GM12873 (cell line): Measurements from ENCODE around the gene FBXL7.

Source experiments
- CTCF ChIP-seq: IDR thresholded peaks from 2 replicates; pipeline ENCODE4 v1.5.1; 2012; ENCODE audit warnings: low read depth, mild to moderate bottlenecking, moderate library complexity, low read length, control low read depth; ENCODE audit not compliant: insufficient read depth; ENCODE audit errors: missing control alignments

FBXL7 gene

DNA sequence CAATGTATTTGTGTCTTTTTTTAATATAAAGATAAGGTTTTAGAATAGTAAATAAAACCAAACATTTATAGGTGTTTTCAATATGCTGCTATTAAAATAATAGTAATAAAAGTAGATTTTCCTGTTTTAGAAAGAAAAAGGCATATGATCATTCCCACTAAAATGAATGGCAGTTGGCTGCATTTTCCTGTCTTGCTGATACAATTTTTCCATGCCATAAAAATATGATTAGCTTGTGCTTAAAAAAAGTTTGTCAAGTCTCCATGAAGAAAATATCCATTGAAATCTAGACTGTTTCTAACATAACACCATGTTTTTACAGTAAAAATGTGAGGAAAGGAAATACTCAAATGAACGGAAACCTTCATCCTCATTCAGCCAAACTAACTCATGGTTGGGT, 65.0 kb downstream of the FBXL7 start:
- no peak for TF ChIP-seq CTCF

DNA sequence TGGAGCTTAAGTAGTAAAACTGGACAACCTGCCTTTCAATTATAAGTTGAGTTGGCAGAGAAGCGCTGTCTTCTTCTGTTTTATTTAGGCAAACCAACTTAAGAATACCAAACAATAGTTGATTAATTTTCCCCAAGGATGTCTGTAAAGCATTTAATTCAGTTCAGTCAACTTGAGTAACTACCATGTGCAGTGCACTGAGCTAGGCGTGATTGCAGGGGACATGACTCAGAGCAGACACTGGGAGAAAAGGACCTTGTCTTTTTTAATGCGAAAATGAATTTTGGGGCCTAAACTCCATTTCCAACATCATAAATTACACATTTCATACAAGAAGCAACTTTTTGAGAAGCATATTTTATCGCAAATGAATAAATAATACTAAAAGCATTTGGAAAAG, 66.3 kb downstream of the FBXL7 start:
- TF ChIP-seq CTCF = no peak

DNA sequence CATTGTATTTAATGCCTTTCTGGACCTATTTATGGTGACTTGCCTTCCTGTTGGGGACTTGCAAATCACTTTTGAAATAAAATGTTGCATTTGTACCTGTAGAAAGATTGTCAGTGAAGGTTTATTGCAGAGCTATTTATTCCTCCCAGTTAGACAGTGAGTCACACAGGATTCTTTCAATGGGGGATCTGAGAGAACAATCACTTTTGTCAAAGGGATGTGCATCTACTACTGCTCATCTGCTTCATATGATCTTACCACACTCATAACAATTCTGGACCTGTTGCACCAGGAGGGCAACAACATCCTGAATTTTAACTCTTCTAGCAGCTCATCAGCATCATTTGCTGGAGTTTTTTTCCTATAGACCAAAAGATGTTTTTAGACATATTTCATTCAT, 66.8 kb downstream of the FBXL7 start:
- TF ChIP-seq CTCF = no peak

DNA sequence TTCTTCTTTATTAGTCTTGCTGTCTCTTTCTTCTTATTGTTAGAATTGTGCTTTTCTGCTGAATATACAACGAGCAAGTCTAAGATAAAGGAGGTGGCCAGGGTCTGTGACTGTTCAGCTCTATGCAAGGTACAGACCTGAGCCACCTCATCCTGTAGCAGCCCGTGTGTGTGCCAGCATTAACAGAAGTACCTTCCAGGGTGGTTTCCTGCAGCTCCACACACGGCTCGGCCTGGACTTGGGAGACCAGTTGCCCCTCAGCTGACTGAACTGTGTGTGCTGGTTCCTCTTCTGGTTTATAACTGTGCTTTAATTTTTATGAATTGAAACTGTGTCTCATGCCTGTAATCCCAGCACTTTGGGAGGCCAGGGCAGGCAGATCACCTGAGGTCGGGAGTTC, 70.5 kb downstream of the FBXL7 start:
- no peak for TF ChIP-seq CTCF

GRCh38 chr5:15571081-15571480, 71.1 kb downstream of the FBXL7 start:
- TF ChIP-seq CTCF = no peak

GRCh38 chr5:15571618-15572017, 71.6 kb downstream of the FBXL7 start:
- TF ChIP-seq CTCF = no peak

GRCh38 chr5:15573590-15573989, 73.6 kb downstream of the FBXL7 start:
- TF ChIP-seq CTCF = no peak

- TF ChIP-seq CTCF = no peak
Measured at GRCh38 chr5:15574128-15574527, 74.1 kb downstream of the FBXL7 start.
